Measurements from ENCODE around the gene NDUFS2.
A peak's percentile ranks its signal among the peaks of the same experiment; 100 is the strongest.
"Not testable (repeated sequence)": the region's sequence is repeated elsewhere in the genome, so short reads cannot be mapped to it uniquely, and the experiment has no call there.

NDUFS2 gene

GRCh38 chr1:161223805-161224694 lies 21.9 kb downstream of the NDUFS2 start:
- Histone ChIP-seq H3K4me3 (no peak overlapping the region), H3K27ac (no peak overlapping the region), H3K9ac (ENCODE audit: insufficient read length) (no peak overlapping the region), H3K9me3 (ENCODE audit: low read depth, low read length) (no peaks in the 10 kb centered on the region), H3K36me3 (ENCODE audit: insufficient read depth, low read length) (peaks cover 10% of the 10 kb centered on the region; the same call in 1 of the 2 replicates)
- no peak for DNase-seq (ENCODE audit: low read depth, low spot score)
- TF ChIP-seq POLR2AphosphoS5 (IDR thresholded peaks at IDR 0.05; ENCODE audit: borderline replicate concordance, low read depth, low read length) (no peak), EZH2 (IDR thresholded peaks at IDR 0.05) (no peak), FOXP2 (optimal IDR thresholded peaks at IDR 0.05; ENCODE audit: control extremely low read depth, extremely low read length, insufficient read depth) (no peak)

GRCh38 chr1:161224695-161225087 lies 22.5 kb downstream of the NDUFS2 start:
- H3K36me3 ChIP-seq (ENCODE audit: insufficient read depth, low read length) = peaks cover 16% of the 10 kb centered on the region; the same call in 1 of the 2 replicates
- not testable (repeated sequence) for H3K9me3 ChIP-seq (ENCODE audit: low read depth, low read length); DNase-seq (ENCODE audit: low read depth, low spot score); H3K27ac ChIP-seq; H3K9ac ChIP-seq (ENCODE audit: insufficient read length); H3K4me3 ChIP-seq

GRCh38 chr1:161225178-161225533 lies 23.0 kb downstream of the NDUFS2 start:
- H3K4me3 ChIP-seq = peak overlapping the region; percentile 29
- peak overlapping the region; percentile 11 for H3K9ac ChIP-seq (ENCODE audit: insufficient read length)
- peak overlapping the region; percentile 75 for H3K27ac ChIP-seq
- TF ChIP-seq FOXP2 (optimal IDR thresholded peaks at IDR 0.05; ENCODE audit: control extremely low read depth, extremely low read length, insufficient read depth) = no peak
- TF ChIP-seq POLR2AphosphoS5 (IDR thresholded peaks at IDR 0.05; ENCODE audit: borderline replicate concordance, low read depth, low read length) = no peak
- no peak for TF ChIP-seq EZH2 (IDR thresholded peaks at IDR 0.05)
- H3K36me3 ChIP-seq (ENCODE audit: insufficient read depth, low read length) = peaks cover 16% of the 10 kb centered on the region; the same call in 1 of the 2 replicates
- DNase-seq (ENCODE audit: low read depth, low spot score) = no peak
- H3K9me3 ChIP-seq (ENCODE audit: low read depth, low read length) = no peaks in the 10 kb centered on the region

- H3K27ac ChIP-seq = peak within 1 kb of the TSS; percentile 75
- peaks cover 16% of the 10 kb centered on the region; the same call in 1 of the 2 replicates for H3K36me3 ChIP-seq (ENCODE audit: insufficient read depth, low read length)
- H3K4me3 ChIP-seq = peak within 1 kb of the TSS; percentile 83
- TF ChIP-seq EZH2 (IDR thresholded peaks at IDR 0.05) (no peak), POLR2AphosphoS5 (IDR thresholded peaks at IDR 0.05; ENCODE audit: borderline replicate concordance, low read depth, low read length) (no peak; the same call in 1 of the 2 replicates), FOXP2 (optimal IDR thresholded peaks at IDR 0.05; ENCODE audit: control extremely low read depth, extremely low read length, insufficient read depth) (no peak)
- H3K9me3 ChIP-seq (ENCODE audit: low read depth, low read length) = no peaks in the 10 kb centered on the region
- H3K9ac ChIP-seq (ENCODE audit: insufficient read length) = peak within 1 kb of the TSS; percentile 53
- peak; percentile 99 for DNase-seq (ENCODE audit: low read depth, low spot score)
Measured at GRCh38 chr1:161225534-161226319, 23.6 kb downstream of the NDUFS2 start, which contains the start of gene TOMM40L. TOMM40L (plus strand) TSS chr1:161226060; CDS start chr1:161226490, 430 bp downstream.

GRCh38 chr1:161226320-161226711 lies 24.1 kb downstream of the NDUFS2 start:
- Histone ChIP-seq H3K27ac (no peak overlapping the region), H3K36me3 (ENCODE audit: insufficient read depth, low read length) (peaks cover 16% of the 10 kb centered on the region; the same call in 1 of the 2 replicates)
- no peak for DNase-seq (ENCODE audit: low read depth, low spot score)

GRCh38 chr1:161226759-161227158 lies 24.6 kb downstream of the NDUFS2 start:
- no peaks in the 10 kb centered on the region for H3K9me3 ChIP-seq (ENCODE audit: low read depth, low read length)
- peak overlapping the region; percentile 83 for H3K4me3 ChIP-seq
- no peak for TF ChIP-seq EZH2 (IDR thresholded peaks at IDR 0.05)
- TF ChIP-seq FOXP2 (optimal IDR thresholded peaks at IDR 0.05; ENCODE audit: control extremely low read depth, extremely low read length, insufficient read depth) = no peak
- TF ChIP-seq POLR2AphosphoS5 (IDR thresholded peaks at IDR 0.05; ENCODE audit: borderline replicate concordance, low read depth, low read length) = no peak
- peak overlapping the region; percentile 34 for H3K27ac ChIP-seq
- peak overlapping the region; percentile 53 for H3K9ac ChIP-seq (ENCODE audit: insufficient read length)
- no peak for DNase-seq (ENCODE audit: low read depth, low spot score)
- H3K36me3 ChIP-seq (ENCODE audit: insufficient read depth, low read length) = peaks cover 16% of the 10 kb centered on the region; the same call in 1 of the 2 replicates

More at GRCh38 chr1:161226320-161226711, 24.1 kb downstream of the NDUFS2 start:
- peak overlapping the region; percentile 53 for H3K9ac ChIP-seq (ENCODE audit: insufficient read length)
- peak overlapping the region; percentile 83 for H3K4me3 ChIP-seq
- TF ChIP-seq EZH2 (IDR thresholded peaks at IDR 0.05) = no peak
- TF ChIP-seq FOXP2 (optimal IDR thresholded peaks at IDR 0.05; ENCODE audit: control extremely low read depth, extremely low read length, insufficient read depth) = no peak
- no peak for TF ChIP-seq POLR2AphosphoS5 (IDR thresholded peaks at IDR 0.05; ENCODE audit: borderline replicate concordance, low read depth, low read length)
- no peaks in the 10 kb centered on the region for H3K9me3 ChIP-seq (ENCODE audit: low read depth, low read length)

GRCh38 chr1:161227196-161227871 lies 25.2 kb downstream of the NDUFS2 start:
- H3K36me3 ChIP-seq (ENCODE audit: insufficient read depth, low read length) = peaks cover 16% of the 10 kb centered on the region; the same call in 1 of the 2 replicates
- no peak for TF ChIP-seq FOXP2 (optimal IDR thresholded peaks at IDR 0.05; ENCODE audit: control extremely low read depth, extremely low read length, insufficient read depth)
- TF ChIP-seq POLR2AphosphoS5 (IDR thresholded peaks at IDR 0.05; ENCODE audit: borderline replicate concordance, low read depth, low read length) = no peak
- TF ChIP-seq EZH2 (IDR thresholded peaks at IDR 0.05) = no peak

More at GRCh38 chr1:161227196-161227871, 25.2 kb downstream of the NDUFS2 start:
- DNase-seq (ENCODE audit: low read depth, low spot score) = peak; percentile 79
- Histone ChIP-seq H3K9me3 (ENCODE audit: low read depth, low read length) (no peaks in the 10 kb centered on the region), H3K9ac (ENCODE audit: insufficient read length) (peak overlapping the region; percentile 53), H3K4me3 (peak overlapping the region; percentile 83), H3K27ac (peak overlapping the region; percentile 66)

All from SK-N-MC (cell line).